Neural cell (in vitro differentiated cells): ENCODE data around the gene AGBL1. TPM values are rescaled to one million over a fixed set of nuclear protein-coding genes. Genes with fewer than 3 reads are reported as not detected.

ENCODE experiments used
- H2AFZ ChIP-seq: fragments of 200-600, 300-800 bp; sonication (generic), shearing (Covaris generic); 2 replicates; pipeline ENCODE4 v1.6.0; 2014; ENCODE audit warnings: low read depth, mild to moderate bottlenecking, antibody characterized with exemption, low read length, moderate library complexity
- H3F3A ChIP-seq: fragments of 200-600 bp; shearing (Covaris generic); 2 replicates; pipeline ENCODE4 v1.6.1; 2016; ENCODE audit warnings: mild to moderate bottlenecking, moderate library complexity, mixed read lengths, antibody characterized with exemption, low read length; ENCODE audit not compliant: insufficient read depth, poor library complexity, severe bottlenecking
- H3K27ac ChIP-seq: fragments of 200-600, 300-800 bp; sonication (generic), shearing (Covaris generic); 2 replicates; pipeline ENCODE4 v1.5.1; 2014; ENCODE audit warnings: mild to moderate bottlenecking, low read length, moderate library complexity
- H3K27me3 ChIP-seq: fragments of 300-800, 200-600 bp; sonication (generic), shearing (Covaris generic); 2 replicates; pipeline ENCODE4 v1.6.0; 2014; ENCODE audit warnings: mild to moderate bottlenecking, low read depth, low read length, moderate library complexity; ENCODE audit not compliant: insufficient read depth
- H3K36me3 ChIP-seq: fragments of 300-800, 200-600 bp; sonication (generic), shearing (Covaris generic); 2 replicates; pipeline ENCODE4 v1.5.1; 2014; ENCODE audit warnings: mild to moderate bottlenecking, antibody characterized with exemption, low read length, moderate library complexity; ENCODE audit not compliant: insufficient read depth
- H3K4me2 ChIP-seq: fragments of 300-800, 200-600 bp; sonication (generic), shearing (Covaris generic); 2 replicates; pipeline ENCODE4 v1.6.0; 2014; ENCODE audit warnings: mild to moderate bottlenecking, low read length
- H3K4me3 ChIP-seq: fragments of 300-800, 200-600 bp; sonication (generic), shearing (Covaris generic); 2 replicates; pipeline ENCODE4 v1.5.1; 2014; ENCODE audit warnings: mild to moderate bottlenecking, low read length, moderate library complexity
- H3K79me2 ChIP-seq: fragments of 200-600 bp; shearing (Covaris generic); replicated peaks from 2 replicates; pipeline ENCODE4 v1.6.0; 2014; ENCODE audit warnings: mild to moderate bottlenecking, low read length, moderate library complexity; ENCODE audit not compliant: insufficient read depth
- H3K9ac ChIP-seq: fragments of 300-800, 200-600 bp; sonication (generic), shearing (Covaris generic); 2 replicates; pipeline ENCODE4 v1.6.1; 2016; ENCODE audit warnings: mild to moderate bottlenecking, low read length, mixed read lengths
- H3K9me2 ChIP-seq: fragments of 200-600 bp; shearing (Covaris generic); 2 replicates; pipeline ENCODE4 v1.6.1; 2016; ENCODE audit warnings: mild to moderate bottlenecking, low read length, mixed read lengths; ENCODE audit not compliant: insufficient read depth
- H3K9me3 ChIP-seq: fragments of 200-600, 300-800 bp; sonication (generic), shearing (Covaris generic); 2 replicates; pipeline ENCODE4 v1.6.1; 2016; ENCODE audit warnings: mild to moderate bottlenecking, mixed run types, low read length, moderate library complexity, mixed read lengths
- H4K20me1 ChIP-seq: fragments of 200-600 bp; shearing (Covaris generic); 2 replicates; pipeline ENCODE4 v1.6.1; 2016; ENCODE audit warnings: mild to moderate bottlenecking, mixed run types; ENCODE audit not compliant: insufficient read depth
- CTCF ChIP-seq: fragments of 450-650 bp; IDR thresholded peaks from 2 replicates; pipeline ENCODE4 v1.5.1; 2014; ENCODE audit warnings: antibody characterized with exemption, mild to moderate bottlenecking, moderate library complexity; ENCODE audit not compliant: poor library complexity, severe bottlenecking
- EP300 ChIP-seq: fragments of 450-650 bp; conservative IDR thresholded peaks from 2 replicates; pipeline ENCODE4 v1.6.1; 2014; ENCODE audit warnings: antibody characterized with exemption, mild to moderate bottlenecking, moderate library complexity; ENCODE audit not compliant: poor library complexity, severe bottlenecking
- EZH2 ChIP-seq: fragments of 200-600, 300-800 bp; shearing (Covaris generic), sonication (generic); IDR thresholded peaks from 2 replicates; pipeline ENCODE4 v1.6.1; 2014; ENCODE audit warnings: antibody characterized with exemption, low read length, borderline replicate concordance, mild to moderate bottlenecking; ENCODE audit not compliant: insufficient read depth, poor library complexity, severe bottlenecking
- MXI1 ChIP-seq: fragments of 450-650 bp; conservative IDR thresholded peaks from 2 replicates; pipeline ENCODE4 v1.6.1; 2014; ENCODE audit warnings: antibody characterized with exemption, mild to moderate bottlenecking; ENCODE audit not compliant: poor library complexity, severe bottlenecking
- POLR2AphosphoS5 ChIP-seq: IDR thresholded peaks from 2 replicates; pipeline ENCODE4 v1.6.1; 2012
- RAD21 ChIP-seq: fragments of 450-650 bp; conservative IDR thresholded peaks from 2 replicates; pipeline ENCODE4 v1.6.1; 2014; ENCODE audit warnings: antibody characterized with exemption, mild to moderate bottlenecking, moderate library complexity
- REST ChIP-seq: IDR thresholded peaks from 2 replicates; pipeline ENCODE4 v1.6.1; 2012; ENCODE audit warnings: borderline replicate concordance
- SMC3 ChIP-seq: fragments of 450-650 bp; conservative IDR thresholded peaks from 2 replicates; pipeline ENCODE4 v1.6.1; 2014; ENCODE audit warnings: antibody characterized with exemption, mild to moderate bottlenecking, moderate library complexity; ENCODE audit not compliant: poor library complexity
- TAF1 ChIP-seq: IDR thresholded peaks from 2 replicates; pipeline ENCODE4 v1.6.1; 2012; ENCODE audit warnings: low read depth
- polyA plus RNA-seq: library from polyadenylated mRNA; depleted of rRNA; stranded (reverse); fragments of >200 nt; gene quantifications from 2 replicates; pipeline ENCODE4 v1.2.3, GENCODE V29; 2014

The AGBL1 gene
- polyA plus RNA-seq, 1 donor from 2014 or later, result 0.12 TPM

GRCh38 chr15:86735247-86736040 is 655.8 kb downstream of the AGBL1 start:
- H3K27me3 ChIP-seq, result no peaks in the 10 kb centered on the region
- TF ChIP-seq RAD21 (no peak), SMC3 (no peak), CTCF (no peak), EP300 (no peak), EZH2 (no peak)
- no peak overlapping the region for H3K4me3 ChIP-seq
- H3K79me2 ChIP-seq, result no peaks in the 10 kb centered on the region
- H3K9me3 ChIP-seq, result no peaks in the 10 kb centered on the region
- H3K27ac ChIP-seq, result no peak overlapping the region
- H3K4me2 ChIP-seq, result no peak overlapping the region
- no peak overlapping the region for H2AFZ ChIP-seq
- no peaks in the 10 kb centered on the region for H3F3A ChIP-seq
- H3K9ac ChIP-seq, result no peak overlapping the region
- no peaks in the 10 kb centered on the region for H3K9me2 ChIP-seq
- H3K36me3 ChIP-seq, result no peaks in the 10 kb centered on the region
- no peaks in the 10 kb centered on the region for H4K20me1 ChIP-seq

GRCh38 chr15:86741917-86742316 is 662.2 kb downstream of the AGBL1 start:
- Histone ChIP-seq H3K36me3 (no peaks in the 10 kb centered on the region), H3K9ac (no peak overlapping the region), H3K27me3 (no peaks in the 10 kb centered on the region), H2AFZ (no peak overlapping the region), H3K4me2 (no peak overlapping the region), H3K9me2 (no peaks in the 10 kb centered on the region), H3F3A (no peaks in the 10 kb centered on the region), H3K9me3 (no peaks in the 10 kb centered on the region), H3K4me3 (no peak overlapping the region), H3K27ac (no peak overlapping the region), H3K79me2 (no peaks in the 10 kb centered on the region), H4K20me1 (no peaks in the 10 kb centered on the region)
- TF ChIP-seq POLR2AphosphoS5 (no peak), TAF1 (no peak), SMC3 (no peak), CTCF (no peak), MXI1 (no peak), REST (no peak), RAD21 (no peak), EP300 (no peak), EZH2 (no peak)
